Suprapubic skin (tissue), 3 donors: ENCODE measurements around the gene TAPBP.

Experiments used
- POLR2AphosphoS5 ChIP-seq, 3 donors: sonication (generic); formaldehyde crosslinking; IDR thresholded peaks; one replicate each; pipeline ENCODE4 v1.6.1; 2017; ENCODE audit warnings: antibody characterized with exemption in 3 of 3
- TF ChIP-seq, protein P1 (sequence below), 2 donors: fragments of 200-600 bp in 1 of 2; fragments of 450-650 bp in 1 of 2; sonication (generic) in 1 of 2; IDR thresholded peaks; one replicate each; pipeline ENCODE4 v1.5.1; 2016 to 2019; ENCODE audit warnings: antibody characterized with exemption in 2 of 2, mild to moderate bottlenecking in 1 of 2, moderate library complexity in 1 of 2

DNA sequence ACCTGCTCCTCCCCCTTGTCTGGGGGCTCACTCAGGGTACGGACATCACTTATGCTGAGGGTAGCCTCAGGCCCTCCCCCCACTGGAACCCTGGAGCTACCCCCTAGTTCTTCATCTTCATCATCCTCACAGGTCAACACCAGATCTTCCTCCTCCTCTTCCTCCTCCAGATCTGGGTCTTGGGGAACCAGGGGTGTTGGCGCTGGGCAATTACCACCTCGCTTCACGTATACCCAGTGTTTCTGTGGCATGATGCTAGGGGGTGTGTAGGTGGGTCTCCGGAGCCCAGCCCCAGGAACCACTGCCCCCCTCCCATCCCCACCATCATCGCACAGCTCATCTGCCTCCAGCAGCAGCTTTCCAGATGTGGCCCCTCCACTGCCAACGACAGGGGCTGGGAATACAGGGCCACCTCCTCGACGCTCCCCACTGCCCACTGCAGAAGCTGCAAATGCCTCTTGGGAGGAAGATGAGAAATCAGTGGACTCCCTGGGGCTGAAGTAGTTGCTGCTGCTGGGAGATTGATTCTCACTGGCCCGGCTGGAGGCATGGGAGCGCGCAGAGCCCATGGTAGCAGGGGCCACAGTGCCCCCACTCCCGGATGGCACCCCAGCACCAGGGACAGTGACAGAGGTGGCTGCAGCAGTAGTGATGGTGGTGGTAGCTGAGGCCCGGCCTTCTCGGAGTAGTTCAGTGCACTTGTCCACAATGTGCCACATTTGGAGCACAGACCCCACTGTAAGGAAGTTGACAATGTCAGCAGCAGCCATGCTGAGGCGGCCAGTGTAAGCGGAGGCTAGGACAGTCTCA is 2.1 kb upstream of the TAPBP start:
- TF ChIP-seq, protein P1, sequence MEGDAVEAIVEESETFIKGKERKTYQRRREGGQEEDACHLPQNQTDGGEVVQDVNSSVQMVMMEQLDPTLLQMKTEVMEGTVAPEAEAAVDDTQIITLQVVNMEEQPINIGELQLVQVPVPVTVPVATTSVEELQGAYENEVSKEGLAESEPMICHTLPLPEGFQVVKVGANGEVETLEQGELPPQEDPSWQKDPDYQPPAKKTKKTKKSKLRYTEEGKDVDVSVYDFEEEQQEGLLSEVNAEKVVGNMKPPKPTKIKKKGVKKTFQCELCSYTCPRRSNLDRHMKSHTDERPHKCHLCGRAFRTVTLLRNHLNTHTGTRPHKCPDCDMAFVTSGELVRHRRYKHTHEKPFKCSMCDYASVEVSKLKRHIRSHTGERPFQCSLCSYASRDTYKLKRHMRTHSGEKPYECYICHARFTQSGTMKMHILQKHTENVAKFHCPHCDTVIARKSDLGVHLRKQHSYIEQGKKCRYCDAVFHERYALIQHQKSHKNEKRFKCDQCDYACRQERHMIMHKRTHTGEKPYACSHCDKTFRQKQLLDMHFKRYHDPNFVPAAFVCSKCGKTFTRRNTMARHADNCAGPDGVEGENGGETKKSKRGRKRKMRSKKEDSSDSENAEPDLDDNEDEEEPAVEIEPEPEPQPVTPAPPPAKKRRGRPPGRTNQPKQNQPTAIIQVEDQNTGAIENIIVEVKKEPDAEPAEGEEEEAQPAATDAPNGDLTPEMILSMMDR (IDR thresholded peaks at IDR 0.05), result no peak
- no peak for TF ChIP-seq POLR2AphosphoS5 (IDR thresholded peaks at IDR 0.05)
